ENCODE data around the gene FILIP1L. TPM values are rescaled to one million over a fixed set of nuclear protein-coding genes. Genes with fewer than 3 reads are reported as not detected.

Gene FILIP1L
- total and polyA plus RNA-seq, 2 donors (not counting 1 experiment from before 2014, with no cell fraction given): 0.32 to 0.48 TPM

DNA sequence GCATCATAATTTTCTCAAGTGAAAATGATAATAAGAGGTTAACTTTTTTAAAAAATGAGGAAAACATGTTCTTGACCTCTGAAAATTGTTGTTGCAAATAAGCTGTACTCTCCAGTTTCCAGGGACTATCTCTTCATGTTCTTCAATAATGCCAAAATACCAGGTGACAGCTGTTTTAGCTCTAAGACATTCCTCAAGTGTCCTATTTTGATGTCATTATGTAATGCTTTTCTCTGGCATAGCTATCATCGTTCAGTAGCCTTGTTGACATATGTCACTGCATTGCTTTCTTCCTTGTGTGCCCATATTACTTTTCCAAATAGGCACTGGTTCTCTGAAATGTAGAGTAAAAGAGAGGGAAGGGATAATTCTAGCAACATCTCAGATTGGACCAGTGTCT, 5.7 kb upstream of the FILIP1L start:
- no peaks in the 10 kb centered on the region for H3K9me3 Mint-ChIP-seq (ENCODE audit: insufficient read depth)
- no peak overlapping the region for H3K27ac Mint-ChIP-seq
- Histone ChIP-seq H3K4me1 (ENCODE audit: control insufficient read depth in 2 of 2, insufficient read depth in 2 of 2, low read length in 2 of 2) (no peaks in the 10 kb centered on the region), H2AFZ (ENCODE audit: insufficient read depth, low read depth, low read length, poor library complexity, severe bottlenecking) (no peak overlapping the region), H4K20me1 (ENCODE audit: control insufficient read depth, insufficient read depth, low read length, poor library complexity, severe bottlenecking) (no peaks in the 10 kb centered on the region), H3K79me2 (ENCODE audit: control insufficient read depth, insufficient read depth, low read length) (no peaks in the 10 kb centered on the region), H3K27ac (ENCODE audit: low read length in 2 of 2) (no peak overlapping the region), H3K4me2 (replicated peaks; ENCODE audit: low read depth, low read length, poor library complexity, severe bottlenecking) (no peak overlapping the region), H3K36me3 (replicated peaks in 1 of 2; ENCODE audit: control extremely low read depth in 1 of 2, control insufficient read depth in 1 of 2, extremely low read depth in 1 of 2, insufficient read depth in 2 of 2, low read length in 1 of 2) (no peaks in the 10 kb centered on the region), H3K9ac (ENCODE audit: low read length) (no peak overlapping the region), H3K9me3 (ENCODE audit: control extremely low read depth in 1 of 3, control insufficient read depth in 2 of 3, insufficient read depth in 1 of 3, low read length in 2 of 3) (no peaks in the 10 kb centered on the region), H3K27me3 (replicated peaks in 1 of 4; ENCODE audit: control extremely low read depth in 1 of 4, control insufficient read depth in 3 of 4, insufficient read depth in 4 of 4, low read length in 3 of 4) (no peaks in the 10 kb centered on the region), H3K4me3 (ENCODE audit: control extremely low read depth in 1 of 5, extremely low read depth in 1 of 5, insufficient read depth in 1 of 5, low read depth in 2 of 5, low read length in 4 of 5) (no peak overlapping the region)
- H3K27me3 Mint-ChIP-seq: no peaks in the 10 kb centered on the region
- POLR2A ChIA-PET: no interaction called here
- no peaks in the 10 kb centered on the region for H3K4me1 Mint-ChIP-seq
- DNase-seq: no peak
- intact Hi-C loops (cut with micrococcal nuclease): no loop called here
- no peak overlapping the region for H3K4me3 Mint-ChIP-seq
- WGBS (ENCODE audit: insufficient coverage): no CpG with 5 or more reads among the region's 1 CpG
- no peak for ATAC-seq (ENCODE audit: low read depth)
- TF ChIP-seq, protein P1, sequence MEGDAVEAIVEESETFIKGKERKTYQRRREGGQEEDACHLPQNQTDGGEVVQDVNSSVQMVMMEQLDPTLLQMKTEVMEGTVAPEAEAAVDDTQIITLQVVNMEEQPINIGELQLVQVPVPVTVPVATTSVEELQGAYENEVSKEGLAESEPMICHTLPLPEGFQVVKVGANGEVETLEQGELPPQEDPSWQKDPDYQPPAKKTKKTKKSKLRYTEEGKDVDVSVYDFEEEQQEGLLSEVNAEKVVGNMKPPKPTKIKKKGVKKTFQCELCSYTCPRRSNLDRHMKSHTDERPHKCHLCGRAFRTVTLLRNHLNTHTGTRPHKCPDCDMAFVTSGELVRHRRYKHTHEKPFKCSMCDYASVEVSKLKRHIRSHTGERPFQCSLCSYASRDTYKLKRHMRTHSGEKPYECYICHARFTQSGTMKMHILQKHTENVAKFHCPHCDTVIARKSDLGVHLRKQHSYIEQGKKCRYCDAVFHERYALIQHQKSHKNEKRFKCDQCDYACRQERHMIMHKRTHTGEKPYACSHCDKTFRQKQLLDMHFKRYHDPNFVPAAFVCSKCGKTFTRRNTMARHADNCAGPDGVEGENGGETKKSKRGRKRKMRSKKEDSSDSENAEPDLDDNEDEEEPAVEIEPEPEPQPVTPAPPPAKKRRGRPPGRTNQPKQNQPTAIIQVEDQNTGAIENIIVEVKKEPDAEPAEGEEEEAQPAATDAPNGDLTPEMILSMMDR (IDR thresholded peaks at IDR 0.05): no peak
- no peak for TF ChIP-seq EZH2 (IDR thresholded peaks at IDR 0.05; ENCODE audit: borderline replicate concordance, insufficient read depth, low read depth, low read length, poor library complexity, severe bottlenecking)
- CTCF ChIA-PET: no interaction called here

DNA sequence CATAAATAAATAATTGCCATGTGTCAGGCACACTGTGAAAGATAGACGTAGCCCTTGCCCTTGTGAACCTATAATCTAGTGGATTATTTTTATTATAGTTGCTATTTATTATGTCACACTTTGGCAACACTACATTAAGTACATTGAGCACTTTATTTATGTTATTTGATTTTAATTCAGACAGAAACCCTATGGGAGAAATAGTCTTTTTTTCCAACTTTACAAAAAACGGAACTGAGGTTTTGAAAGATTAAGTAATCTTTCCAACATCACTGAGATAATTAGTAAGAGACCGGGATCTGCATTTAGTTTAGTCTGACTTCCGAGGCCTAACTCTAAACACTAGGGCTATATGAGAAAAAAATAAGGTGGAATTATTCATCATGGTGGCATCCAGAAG, 2.8 kb upstream of the FILIP1L start:
- H3K27me3 ChIP-seq (replicated peaks in 1 of 4; ENCODE audit: control extremely low read depth in 1 of 4, control insufficient read depth in 3 of 4, insufficient read depth in 4 of 4, low read length in 3 of 4): no peaks in the 10 kb centered on the region
- no peak overlapping the region for H3K4me2 ChIP-seq (replicated peaks; ENCODE audit: low read depth, low read length, poor library complexity, severe bottlenecking)
- ChIA-PET CTCF (no interaction called here), POLR2A (no interaction called here)
- no peak overlapping the region for H3K4me3 ChIP-seq (ENCODE audit: control extremely low read depth in 1 of 5, extremely low read depth in 1 of 5, insufficient read depth in 1 of 5, low read depth in 2 of 5, low read length in 4 of 5)
- Mint-ChIP-seq H3K27me3 (no peaks in the 10 kb centered on the region), H3K9me3 (ENCODE audit: insufficient read depth) (no peaks in the 10 kb centered on the region), H3K4me1 (no peaks in the 10 kb centered on the region), H3K4me3 (no peak overlapping the region), H3K27ac (no peak overlapping the region)
- no peaks in the 10 kb centered on the region for H3K9me3 ChIP-seq (ENCODE audit: control extremely low read depth in 1 of 3, control insufficient read depth in 2 of 3, insufficient read depth in 1 of 3, low read length in 2 of 3)
- no peaks in the 10 kb centered on the region for H3K4me1 ChIP-seq (ENCODE audit: control insufficient read depth in 2 of 2, insufficient read depth in 2 of 2, low read length in 2 of 2)
- DNase-seq: no peak
- TF ChIP-seq, protein P1 (IDR thresholded peaks at IDR 0.05): no peak
- no peak for TF ChIP-seq EZH2 (IDR thresholded peaks at IDR 0.05; ENCODE audit: borderline replicate concordance, insufficient read depth, low read depth, low read length, poor library complexity, severe bottlenecking)
- H3K36me3 ChIP-seq (replicated peaks in 1 of 2; ENCODE audit: control extremely low read depth in 1 of 2, control insufficient read depth in 1 of 2, extremely low read depth in 1 of 2, insufficient read depth in 2 of 2, low read length in 1 of 2): no peaks in the 10 kb centered on the region
- no peak overlapping the region for H2AFZ ChIP-seq (ENCODE audit: insufficient read depth, low read depth, low read length, poor library complexity, severe bottlenecking)
- no peaks in the 10 kb centered on the region for H3K79me2 ChIP-seq (ENCODE audit: control insufficient read depth, insufficient read depth, low read length)
- no peak for ATAC-seq (ENCODE audit: low read depth)
- H3K9ac ChIP-seq (ENCODE audit: low read length): no peak overlapping the region
- no peak overlapping the region for H3K27ac ChIP-seq (ENCODE audit: low read length in 2 of 2)
- intact Hi-C loops (cut with micrococcal nuclease): no loop called here
- no CpG with 5 or more reads among the region's 4 CpGs for WGBS (ENCODE audit: insufficient coverage)
- H4K20me1 ChIP-seq (ENCODE audit: control insufficient read depth, insufficient read depth, low read length, poor library complexity, severe bottlenecking): no peaks in the 10 kb centered on the region

Measured in B cell (primary cell).